Measurements from ENCODE around the gene SMC2.

SMC2 gene

GRCh38 chr9:104143550-104143910 lies 49.4 kb downstream of the SMC2 start:
- H3K4me1 ChIP-seq (ENCODE audit: control insufficient read depth, insufficient read depth, low read length): no peaks in the 10 kb centered on the region
- WGBS, 2 experiments: 90 to 98% methylated on average over 2 to 3 of the region's 3 CpGs
- no peaks in the 10 kb centered on the region for H3K36me3 ChIP-seq (ENCODE audit: control insufficient read depth, insufficient read depth, low read length)
- H3K27me3 ChIP-seq (ENCODE audit: control insufficient read depth, insufficient read depth, low read length, poor library complexity, severe bottlenecking): no peaks in the 10 kb centered on the region
- no peak overlapping the region for H3K4me3 ChIP-seq (ENCODE audit: insufficient read depth, low read depth, low read length)
- no peaks in the 10 kb centered on the region for H3K9me3 ChIP-seq (ENCODE audit: control insufficient read depth, low read length)
- H3K27ac ChIP-seq (ENCODE audit: insufficient read depth, low read depth, low read length, poor library complexity, severe bottlenecking): no peak overlapping the region

GRCh38 chr9:104144336-104144735 lies 50.2 kb downstream of the SMC2 start:
- Histone ChIP-seq H3K36me3 (ENCODE audit: control insufficient read depth, insufficient read depth, low read length) (no peaks in the 10 kb centered on the region), H3K9me3 (ENCODE audit: control insufficient read depth, low read length) (no peaks in the 10 kb centered on the region), H3K27me3 (ENCODE audit: control insufficient read depth, insufficient read depth, low read length, poor library complexity, severe bottlenecking) (no peaks in the 10 kb centered on the region), H3K4me1 (ENCODE audit: control insufficient read depth, insufficient read depth, low read length) (no peaks in the 10 kb centered on the region), H3K27ac (ENCODE audit: insufficient read depth, low read depth, low read length, poor library complexity, severe bottlenecking) (no peak overlapping the region), H3K4me3 (ENCODE audit: insufficient read depth, low read depth, low read length) (no peak overlapping the region)
- WGBS, 2 experiments: 100% methylated on average over 1 of the region's 1 CpG

- H3K36me3 ChIP-seq (ENCODE audit: control insufficient read depth, insufficient read depth, low read length): no peaks in the 10 kb centered on the region
- no peaks in the 10 kb centered on the region for H3K4me1 ChIP-seq (ENCODE audit: control insufficient read depth, insufficient read depth, low read length)
- H3K27ac ChIP-seq (ENCODE audit: insufficient read depth, low read depth, low read length, poor library complexity, severe bottlenecking): no peak overlapping the region
- H3K4me3 ChIP-seq (ENCODE audit: insufficient read depth, low read depth, low read length): no peak overlapping the region
- no peaks in the 10 kb centered on the region for H3K9me3 ChIP-seq (ENCODE audit: control insufficient read depth, low read length)
- no peaks in the 10 kb centered on the region for H3K27me3 ChIP-seq (ENCODE audit: control insufficient read depth, insufficient read depth, low read length, poor library complexity, severe bottlenecking)
- 100% methylated on average over 1 of the region's 1 CpG; no CpG with 5 or more reads in 1 of the 2 experiments for WGBS, 2 experiments
These were observed 79.0 kb downstream of the SMC2 start for GRCh38 chr9:104173067-104173466.

GRCh38 chr9:104177003-104177611 lies 83.0 kb downstream of the SMC2 start:
- Histone ChIP-seq H3K4me1 (ENCODE audit: control insufficient read depth, insufficient read depth, low read length) (no peaks in the 10 kb centered on the region), H3K36me3 (ENCODE audit: control insufficient read depth, insufficient read depth, low read length) (no peaks in the 10 kb centered on the region), H3K27me3 (ENCODE audit: control insufficient read depth, insufficient read depth, low read length, poor library complexity, severe bottlenecking) (no peaks in the 10 kb centered on the region), H3K9me3 (ENCODE audit: control insufficient read depth, low read length) (no peaks in the 10 kb centered on the region), H3K27ac (ENCODE audit: insufficient read depth, low read depth, low read length, poor library complexity, severe bottlenecking) (no peak overlapping the region), H3K4me3 (ENCODE audit: insufficient read depth, low read depth, low read length) (no peak overlapping the region)
- WGBS, 2 experiments: 62 to 89% methylated on average over 2 to 3 of the region's 3 CpGs

DNA sequence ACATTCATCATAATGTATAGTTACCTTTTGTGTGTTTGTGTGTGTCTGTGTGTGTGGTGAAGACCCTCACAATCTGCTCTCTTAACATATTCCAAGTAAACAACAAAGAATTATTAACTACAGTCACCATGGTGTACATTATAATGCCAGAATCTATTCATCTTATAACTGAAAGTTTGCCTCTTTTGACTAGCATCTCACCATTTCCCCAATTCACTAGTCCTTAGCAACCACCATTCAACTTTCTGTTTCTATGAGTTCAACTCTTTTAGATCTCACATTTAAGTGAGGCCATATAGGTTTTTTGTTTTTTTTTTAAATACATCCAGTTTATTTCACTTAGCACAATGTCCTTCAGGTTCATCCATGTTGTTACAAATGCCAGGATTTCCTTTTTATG lies 83.6 kb downstream of the SMC2 start:
- no peaks in the 10 kb centered on the region for H3K36me3 ChIP-seq (ENCODE audit: control insufficient read depth, insufficient read depth, low read length)
- no peaks in the 10 kb centered on the region for H3K9me3 ChIP-seq (ENCODE audit: control insufficient read depth, low read length)
- no peaks in the 10 kb centered on the region for H3K4me1 ChIP-seq (ENCODE audit: control insufficient read depth, insufficient read depth, low read length)
- no peak overlapping the region for H3K27ac ChIP-seq (ENCODE audit: insufficient read depth, low read depth, low read length, poor library complexity, severe bottlenecking)
- no peak overlapping the region for H3K4me3 ChIP-seq (ENCODE audit: insufficient read depth, low read depth, low read length)
- no peaks in the 10 kb centered on the region for H3K27me3 ChIP-seq (ENCODE audit: control insufficient read depth, insufficient read depth, low read length, poor library complexity, severe bottlenecking)

Data from ectodermal cell (in vitro differentiated cells).